GM18861 (cell line): Measurements from ENCODE around the gene TRAFD1.
A peak's percentile ranks its signal among the peaks of the same experiment; 100 is the strongest.

Experiments
- ATAC-seq: cut with Tn5 transposase; IDR thresholded peaks from one replicate; pipeline ENCODE4 v1.9.1; 2021; ENCODE audit not compliant: unreplicated experiment

Gene TRAFD1

DNA sequence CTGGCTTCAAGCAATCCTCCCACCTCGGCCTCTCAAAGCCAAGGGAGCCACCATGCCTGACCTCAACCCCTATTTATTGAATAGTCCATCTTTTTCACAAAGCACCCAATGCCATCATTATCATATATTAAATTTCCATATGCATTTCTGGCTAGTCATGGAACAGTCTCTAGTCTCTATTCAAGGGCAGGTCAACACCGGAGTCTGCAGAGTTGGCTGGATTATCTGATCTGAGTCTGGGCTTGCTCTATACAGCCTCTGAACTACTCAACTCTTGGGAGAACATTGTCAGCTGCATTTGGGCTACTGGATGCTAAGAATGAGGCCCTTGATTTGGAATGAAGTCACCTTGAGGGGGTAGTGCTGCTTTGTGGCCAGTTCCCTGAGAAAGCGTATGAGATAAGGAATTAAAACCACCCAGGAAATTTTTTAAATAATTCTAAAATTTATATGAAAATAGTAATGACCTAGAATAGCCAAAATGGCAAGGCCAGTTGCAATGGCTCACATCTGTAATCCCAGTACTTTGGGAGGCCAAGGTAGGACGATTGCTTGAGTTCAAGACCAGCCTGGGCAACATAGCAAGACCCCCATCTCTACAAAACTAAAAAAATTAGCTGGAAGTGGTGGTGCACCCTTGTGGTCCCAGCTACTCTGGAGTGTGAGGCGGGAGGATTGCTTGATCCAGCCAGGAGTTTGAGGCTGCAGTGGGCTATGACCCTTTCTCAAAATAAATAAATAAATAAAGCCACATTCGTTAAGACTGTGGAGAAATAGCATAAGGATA, 9.9 kb upstream of the TRAFD1 start:
- ATAC-seq, result no peak

DNA sequence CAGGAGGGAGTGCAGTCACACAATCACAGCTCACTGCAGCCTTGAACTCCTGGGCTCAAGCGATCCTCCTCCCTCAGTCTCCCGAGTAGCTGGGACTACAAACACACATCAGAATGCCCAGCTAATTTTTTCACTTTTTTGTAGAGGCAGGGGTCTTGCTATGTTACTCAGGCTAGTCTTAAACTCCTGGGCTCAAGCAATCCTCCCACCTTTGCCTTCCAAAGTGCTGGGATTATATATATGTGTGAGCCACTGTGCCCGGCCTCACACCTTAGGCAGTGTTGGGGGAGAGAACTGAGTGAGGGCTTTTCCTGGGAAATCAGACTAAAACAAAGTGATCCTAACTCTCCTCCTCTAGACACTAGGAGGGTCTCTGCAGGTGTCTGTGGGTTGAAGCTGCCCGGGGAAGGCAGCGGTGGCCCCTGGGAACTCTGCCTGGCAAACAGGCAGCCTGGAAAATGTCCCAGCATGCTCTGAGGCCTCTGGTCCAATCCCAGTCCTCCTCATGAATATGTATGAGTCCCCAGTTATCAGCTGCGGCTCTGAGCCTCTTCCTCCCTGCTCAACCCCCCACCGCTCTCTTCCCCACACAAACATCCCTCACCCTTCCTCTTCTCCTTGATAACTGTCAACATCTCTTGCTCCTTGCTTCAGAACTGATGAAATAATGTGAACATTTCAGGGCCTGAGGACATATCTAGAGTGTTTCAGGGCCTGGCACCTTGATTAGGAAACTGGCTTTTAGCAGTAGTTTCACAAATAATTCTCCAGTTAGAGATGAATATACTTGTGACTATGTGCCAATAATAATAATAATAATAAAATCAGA, 8.9 kb upstream of the TRAFD1 start:
- no peak for ATAC-seq

DNA sequence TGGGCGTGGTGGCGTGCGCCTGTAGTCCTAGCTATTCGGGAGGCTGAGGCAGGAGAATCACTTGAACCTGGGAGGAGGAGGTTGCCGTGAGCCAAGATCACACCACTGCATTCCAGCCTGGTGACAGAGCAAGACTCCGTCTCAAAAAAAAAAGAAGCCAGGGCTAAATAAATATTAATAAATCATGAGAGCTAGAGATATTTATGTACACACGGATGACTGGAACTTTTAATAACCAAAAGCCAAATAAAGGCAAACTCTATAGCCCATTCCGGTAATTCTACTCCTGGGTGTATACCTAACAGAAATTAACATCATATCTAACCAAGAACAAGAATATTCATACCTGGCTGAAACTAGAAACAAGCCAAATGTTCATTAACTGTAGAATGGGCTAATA, 7.7 kb upstream of the TRAFD1 start:
- no peak for ATAC-seq

DNA sequence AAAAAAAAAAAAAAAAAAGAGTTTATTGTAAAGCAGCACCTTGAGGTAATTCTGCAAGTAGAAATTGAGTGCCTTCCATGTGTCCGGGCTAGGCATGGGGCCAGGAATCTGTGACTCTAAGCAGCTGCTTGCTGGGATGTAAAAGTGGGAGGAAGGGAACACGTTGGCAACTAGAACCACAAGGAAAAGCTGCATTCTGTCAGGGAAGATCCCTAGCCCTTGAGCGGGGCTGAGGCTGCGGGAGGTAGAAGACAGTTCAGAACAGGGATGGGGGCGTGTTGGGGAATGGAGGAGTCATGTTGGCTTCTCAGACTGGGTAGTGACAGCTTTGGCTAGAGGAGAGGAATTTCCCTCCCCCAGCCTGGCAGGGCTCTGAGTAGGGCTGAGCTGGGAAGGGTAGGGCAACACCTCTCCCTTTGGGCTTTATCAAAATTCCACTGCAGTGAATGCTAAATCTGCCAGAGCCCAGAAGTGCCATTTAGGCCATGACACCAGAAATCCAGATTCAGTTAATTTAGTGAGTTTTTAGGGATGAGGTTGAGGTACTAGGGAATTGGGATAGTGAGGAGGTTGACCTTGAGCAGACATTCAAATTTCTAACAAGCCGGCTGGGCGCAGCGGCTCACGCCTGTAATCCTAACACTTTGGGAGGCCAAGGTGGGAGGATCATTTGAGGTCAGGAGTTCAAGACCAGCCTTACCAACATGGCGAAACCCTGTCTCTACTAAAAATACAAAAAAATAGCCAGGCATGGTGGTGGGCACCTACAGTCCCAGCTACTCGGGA, 3.4 kb upstream of the TRAFD1 start:
- ATAC-seq, result no peak

DNA sequence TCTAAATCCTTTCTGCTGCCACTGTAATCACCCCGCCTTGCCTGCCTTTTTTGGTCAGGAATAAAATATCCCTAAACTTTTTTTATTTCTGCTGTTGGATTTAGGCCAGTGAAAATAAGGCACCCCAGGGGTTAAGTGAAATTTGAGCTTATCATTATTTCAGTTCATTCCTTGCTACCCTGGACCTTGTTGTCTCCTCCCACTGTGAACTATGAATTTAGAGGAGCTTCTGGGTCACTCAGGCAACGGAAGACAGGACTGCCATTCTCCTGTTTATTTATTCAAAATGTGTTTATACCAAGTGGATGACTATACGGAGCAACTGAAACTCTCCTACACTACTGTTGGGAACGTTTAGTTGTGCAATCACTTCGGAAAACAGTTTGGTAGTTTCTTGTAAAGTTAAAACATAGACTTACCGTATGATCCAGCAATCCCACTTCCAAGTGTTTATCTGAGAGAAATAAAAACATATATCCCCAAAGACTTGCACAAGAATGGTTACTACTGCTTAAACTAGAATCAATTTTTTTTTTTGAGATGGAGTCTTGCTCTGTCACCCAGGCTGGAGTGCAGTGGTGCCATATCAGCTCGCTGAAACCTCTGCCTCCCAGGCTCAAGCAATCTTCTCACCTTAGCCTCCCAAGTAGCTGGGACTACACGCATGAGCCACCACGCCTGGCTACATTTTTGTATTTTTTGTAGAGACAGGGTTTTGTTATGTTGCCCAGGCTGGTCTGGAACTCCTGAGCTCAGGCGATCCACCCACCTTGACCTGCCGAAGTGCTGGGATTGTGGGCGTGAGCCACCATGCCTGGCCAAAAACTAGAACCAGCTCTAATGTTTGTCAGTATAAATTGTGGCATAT, 2.3 kb upstream of the TRAFD1 start:
- ATAC-seq, result no peak

DNA sequence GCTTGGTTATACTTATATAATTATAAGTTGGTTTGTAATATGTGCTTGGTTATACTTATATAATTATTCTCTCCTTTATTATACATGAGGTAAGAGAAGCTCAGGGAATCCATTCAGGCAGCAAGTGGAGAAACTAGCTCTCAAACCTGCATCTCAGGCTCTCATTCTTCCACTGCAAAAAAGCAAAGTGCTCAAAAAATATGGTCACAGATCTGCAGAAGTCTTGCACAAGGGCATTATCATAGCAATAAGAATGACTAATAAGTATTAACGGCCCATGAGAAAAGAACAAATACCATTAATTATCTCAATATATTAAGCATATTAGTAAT, 476 bp upstream of the TRAFD1 start:
- ATAC-seq, result peak; percentile 1

DNA sequence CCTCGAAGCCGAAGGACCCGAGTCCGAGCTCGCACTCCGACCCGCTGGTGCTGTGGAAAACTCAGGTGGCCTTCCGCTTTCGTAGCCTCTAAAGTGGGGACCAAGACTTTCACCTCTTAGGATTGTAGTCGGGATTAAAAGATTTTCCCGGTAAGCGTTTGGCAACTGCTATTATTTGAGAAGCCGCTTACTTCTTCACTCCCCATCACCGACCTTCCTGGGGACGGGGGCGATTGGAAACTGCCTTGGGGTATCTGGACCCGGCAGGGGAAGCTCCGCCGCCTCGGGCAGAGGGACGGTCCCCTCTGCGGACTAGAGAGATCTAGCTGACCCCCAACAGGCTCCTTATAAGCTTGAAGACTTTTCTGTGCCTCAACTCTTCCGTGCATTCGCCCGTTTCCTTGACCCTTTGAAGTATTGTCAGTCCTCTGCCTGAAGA, 659 bp downstream of the TRAFD1 start:
- no peak for ATAC-seq

DNA sequence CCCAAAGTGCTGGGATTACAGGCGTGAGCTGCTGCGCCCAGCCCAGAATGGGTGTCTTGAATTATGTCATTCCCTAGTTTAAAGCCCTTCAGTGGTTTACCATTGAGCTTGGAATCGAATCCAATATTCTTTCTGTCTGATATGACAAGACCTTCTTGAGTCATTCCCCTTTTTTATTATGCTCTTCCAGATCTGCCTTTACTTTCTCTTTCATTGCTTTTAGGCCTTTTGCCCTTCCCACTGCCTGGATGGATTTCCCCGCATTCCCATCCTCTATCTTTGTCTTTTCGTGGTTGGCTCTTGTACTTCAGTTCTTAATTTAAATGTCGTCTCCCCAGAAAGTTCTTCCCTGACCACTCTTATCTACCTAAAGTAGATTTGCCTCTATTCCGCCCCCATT, 1.6 kb downstream of the TRAFD1 start:
- no peak for ATAC-seq

DNA sequence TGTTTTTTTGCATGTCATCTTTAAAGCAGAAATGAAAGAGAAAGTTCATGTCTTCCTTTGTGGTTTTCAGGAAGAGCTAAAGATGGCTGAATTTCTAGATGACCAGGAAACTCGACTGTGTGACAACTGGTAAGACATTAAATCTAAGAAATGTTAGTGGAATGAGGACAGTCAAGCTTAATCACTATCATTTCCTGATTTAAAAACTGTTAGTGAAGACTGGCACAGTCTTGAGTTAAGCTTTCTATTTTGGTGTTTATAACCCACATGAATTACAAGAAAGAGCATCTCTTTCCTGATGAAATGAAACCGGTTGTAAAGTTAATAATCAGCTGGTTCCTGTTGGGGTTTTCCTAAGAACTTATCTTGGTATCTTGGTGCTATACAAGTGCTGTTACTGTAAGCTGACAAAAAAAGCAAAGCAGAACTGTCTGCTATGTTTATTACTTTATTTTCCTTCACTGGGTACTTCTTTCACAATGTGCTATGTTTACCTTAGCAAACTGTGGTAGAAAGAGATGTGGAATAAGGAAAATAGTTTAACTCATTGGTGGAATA, 5.2 kb downstream of the TRAFD1 start:
- ATAC-seq, result peak; percentile 44

DNA sequence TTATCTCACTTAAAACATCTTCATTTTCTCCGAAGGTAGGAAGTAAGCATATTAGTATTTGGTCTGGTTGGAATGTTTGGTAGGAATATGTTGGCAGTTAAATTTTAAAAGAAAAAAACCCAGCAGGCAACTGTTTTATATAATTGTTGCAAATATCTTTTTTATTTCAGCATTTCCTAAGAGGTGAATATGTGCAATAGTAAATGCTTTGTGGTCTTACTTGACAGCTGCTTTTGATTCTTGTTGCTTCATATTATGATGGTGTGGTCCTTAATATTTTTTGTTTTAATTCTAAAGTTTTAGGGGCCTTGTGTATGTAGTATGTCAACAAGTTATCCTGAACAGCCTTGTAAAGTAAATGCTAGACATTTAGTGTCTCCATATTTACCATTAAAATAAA, 6.3 kb downstream of the TRAFD1 start:
- no peak for ATAC-seq

DNA sequence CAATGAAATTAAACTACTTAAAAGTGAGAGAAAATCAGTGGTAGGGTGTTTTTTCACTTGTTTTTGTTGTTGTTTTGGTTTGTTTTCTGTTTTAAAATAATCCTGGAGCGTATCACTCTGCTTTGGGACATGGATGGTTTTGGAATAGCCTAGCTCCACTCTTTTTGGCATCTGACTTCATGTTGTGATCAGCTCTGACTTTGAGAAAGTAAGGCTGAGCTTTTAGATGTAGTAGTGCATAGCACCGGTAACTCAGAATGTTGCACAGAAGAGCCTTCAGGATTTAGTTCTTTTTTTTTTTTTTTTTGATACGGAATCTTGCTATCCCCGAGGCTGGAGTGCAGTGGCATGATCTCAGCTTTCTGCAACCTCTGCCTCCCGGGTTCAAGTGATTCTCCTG, 8.1 kb downstream of the TRAFD1 start:
- no peak for ATAC-seq

DNA sequence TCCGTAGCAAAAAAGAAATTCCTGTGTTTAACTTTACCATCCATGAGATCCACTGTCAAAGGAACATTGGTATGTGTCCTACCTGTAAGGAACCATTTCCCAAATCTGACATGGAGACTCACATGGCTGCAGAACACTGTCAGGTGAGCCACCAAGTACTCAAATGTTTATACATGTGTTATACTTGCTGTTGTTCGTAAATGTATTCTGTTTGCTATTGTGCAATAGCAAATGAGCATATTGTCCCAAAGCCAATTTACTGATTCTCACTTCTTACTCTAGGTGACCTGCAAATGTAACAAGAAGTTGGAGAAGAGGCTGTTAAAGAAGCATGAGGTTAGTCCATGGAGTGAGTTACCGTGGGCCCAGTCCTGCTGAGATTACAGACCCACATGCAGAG, 9.4 kb downstream of the TRAFD1 start:
- ATAC-seq, result no peak

DNA sequence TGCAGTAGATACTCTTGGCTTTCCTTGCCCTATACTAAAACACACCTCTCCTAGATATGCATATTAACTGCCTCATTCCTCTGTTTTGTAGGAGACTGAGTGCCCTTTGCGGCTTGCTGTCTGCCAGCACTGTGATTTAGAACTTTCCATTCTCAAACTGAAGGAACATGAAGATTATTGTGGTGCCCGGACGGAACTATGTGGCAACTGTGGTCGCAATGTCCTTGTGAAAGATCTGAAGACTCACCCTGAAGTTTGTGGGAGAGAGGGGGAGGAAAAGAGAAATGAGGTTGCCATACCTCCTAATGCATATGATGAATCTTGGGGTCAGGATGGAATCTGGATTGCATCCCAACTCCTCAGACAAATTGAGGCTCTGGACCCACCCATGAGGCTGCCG, 15.4 kb downstream of the TRAFD1 start:
- no peak for ATAC-seq

DNA sequence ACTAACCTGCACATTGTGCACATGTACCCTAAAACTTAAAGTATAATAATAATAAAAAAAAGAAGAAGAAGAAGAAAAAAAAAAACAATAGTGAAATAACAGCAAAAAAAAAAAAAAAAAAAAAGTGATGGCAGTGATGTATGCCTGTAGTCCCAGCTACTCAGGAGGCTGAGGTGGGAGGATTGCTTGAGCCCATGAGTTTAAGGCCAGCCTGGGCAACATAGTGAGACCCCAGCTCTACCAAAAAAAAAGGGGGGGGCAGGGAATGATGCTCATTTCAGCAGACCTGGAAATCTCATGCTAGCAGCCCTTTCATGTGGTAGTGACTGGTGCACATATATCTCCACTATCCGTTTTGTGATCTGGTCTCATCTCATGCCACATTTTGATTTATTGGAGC, 20.8 kb downstream of the TRAFD1 start:
- no peak for ATAC-seq

DNA sequence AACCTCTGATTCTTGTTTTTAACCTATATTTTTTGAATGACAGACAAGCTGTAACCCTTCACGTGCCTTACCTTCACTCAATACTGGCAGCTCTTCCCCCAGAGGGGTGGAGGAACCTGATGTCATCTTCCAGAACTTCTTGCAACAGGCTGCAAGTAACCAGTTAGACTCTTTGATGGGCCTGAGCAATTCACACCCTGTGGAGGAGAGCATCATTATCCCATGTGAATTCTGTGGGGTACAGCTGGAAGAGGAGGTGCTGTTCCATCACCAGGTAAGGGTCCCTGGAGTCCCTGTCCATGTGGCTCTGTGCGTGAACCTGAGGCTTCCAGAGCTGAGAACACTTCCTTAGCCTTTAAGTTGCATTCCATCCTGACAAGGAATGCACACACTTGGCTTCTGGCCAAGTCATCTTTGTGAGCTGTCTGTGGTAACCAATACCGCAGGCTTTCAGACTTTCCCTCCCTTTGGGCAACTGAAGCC, 22.7 kb downstream of the TRAFD1 start:
- ATAC-seq, result no peak

DNA sequence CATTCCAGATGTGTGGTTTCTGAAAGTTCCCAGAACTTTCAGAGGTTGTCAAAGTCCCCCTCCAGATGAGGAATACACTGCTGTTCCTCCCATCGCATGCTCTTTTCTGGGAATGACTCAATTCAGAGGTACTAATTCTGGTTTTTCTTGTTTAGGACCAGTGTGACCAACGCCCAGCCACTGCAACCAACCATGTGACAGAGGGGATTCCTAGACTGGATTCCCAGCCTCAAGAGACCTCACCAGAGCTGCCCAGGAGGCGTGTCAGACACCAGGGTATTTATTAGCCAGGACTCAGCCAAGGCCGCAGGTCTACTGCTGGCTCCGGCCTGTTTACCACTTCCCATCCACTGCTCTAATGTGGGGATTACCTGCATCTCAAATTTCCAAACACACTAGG, 24.2 kb downstream of the TRAFD1 start:
- ATAC-seq, result no peak

DNA sequence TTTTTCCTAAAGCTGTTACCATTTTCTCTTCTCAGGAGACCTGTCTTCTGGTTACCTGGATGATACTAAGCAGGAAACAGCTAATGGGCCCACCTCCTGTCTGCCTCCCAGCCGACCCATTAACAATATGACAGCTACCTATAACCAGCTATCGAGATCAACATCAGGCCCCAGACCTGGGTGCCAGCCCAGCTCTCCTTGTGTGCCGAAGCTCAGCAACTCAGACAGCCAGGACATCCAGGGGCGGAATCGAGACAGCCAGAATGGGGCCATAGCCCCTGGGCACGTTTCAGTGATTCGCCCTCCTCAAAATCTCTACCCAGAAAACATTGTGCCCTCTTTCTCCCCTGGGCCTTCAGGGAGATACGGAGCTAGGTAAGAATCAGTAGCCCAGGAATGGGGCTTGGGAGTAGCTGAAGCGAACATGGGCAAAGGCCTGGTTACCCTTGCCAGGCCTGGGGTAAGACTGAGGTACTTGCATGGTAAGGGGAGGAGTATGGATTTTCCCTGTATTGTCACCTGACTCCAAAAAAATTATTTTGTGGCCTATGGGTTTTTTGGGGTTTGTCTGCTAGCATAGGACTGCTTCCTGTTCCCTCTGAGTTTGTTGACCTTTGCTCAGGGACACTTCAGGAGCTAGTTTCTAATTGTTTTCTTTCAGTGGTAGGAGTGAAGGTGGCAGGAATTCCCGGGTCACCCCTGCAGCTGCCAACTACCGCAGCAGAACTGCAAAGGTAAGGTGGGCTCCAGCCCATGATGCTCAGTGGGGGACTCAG, 26.6 kb downstream of the TRAFD1 start:
- ATAC-seq, result no peak

DNA sequence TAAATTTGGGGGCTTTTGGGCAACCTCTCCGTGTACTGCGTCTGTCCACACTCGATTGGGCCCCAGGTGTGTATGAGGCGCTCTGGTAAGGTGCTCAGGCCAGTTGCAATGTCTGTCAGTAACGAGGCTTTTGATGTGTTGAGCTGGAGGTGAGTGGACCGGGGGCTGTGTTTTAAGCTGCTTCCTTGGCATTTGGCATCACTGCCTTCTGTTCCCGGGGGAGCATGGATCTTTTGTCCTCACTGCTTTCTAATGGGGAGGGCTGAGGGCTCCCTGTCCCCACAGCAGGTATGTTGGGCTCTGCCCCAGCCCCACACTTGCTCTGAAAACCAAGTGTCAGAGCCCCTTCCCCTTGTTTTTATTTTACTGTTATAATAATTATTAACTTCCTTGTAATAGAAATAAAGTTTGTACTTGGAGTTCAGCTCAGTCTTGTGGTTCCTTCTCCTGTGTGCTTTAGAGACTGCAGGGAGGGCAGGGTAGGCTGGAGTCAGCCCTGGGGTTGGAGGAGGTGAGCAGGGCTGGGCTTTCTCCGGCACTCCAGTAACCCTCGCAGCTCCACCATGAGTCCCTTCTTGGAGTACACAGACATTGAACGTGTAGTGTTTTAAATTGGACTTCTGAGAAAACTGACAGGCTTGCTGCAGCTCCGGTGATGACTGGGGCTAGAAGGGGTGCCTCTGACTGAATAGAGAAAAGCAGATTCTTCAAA, 28.0 kb downstream of the TRAFD1 start:
- ATAC-seq, result no peak

DNA sequence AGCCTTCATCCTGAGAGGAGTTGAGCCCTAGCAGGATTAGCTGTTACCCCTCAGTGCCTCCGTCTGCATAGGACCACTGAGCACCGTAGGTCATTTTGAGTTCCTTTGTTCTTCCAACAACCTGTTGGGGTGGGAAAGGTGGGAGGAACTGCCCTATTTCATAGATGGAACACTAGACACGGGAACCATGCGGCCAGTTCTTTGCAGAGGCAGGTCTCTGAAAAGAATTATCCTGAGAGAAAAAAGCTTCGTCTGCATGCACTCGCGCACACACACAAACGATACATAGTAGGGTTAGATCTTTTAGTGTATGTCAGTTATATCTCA, 28.5 kb downstream of the TRAFD1 start:
- no peak for ATAC-seq
